GM12878 (cell line): ENCODE results near the gene PRCC. TPM values are rescaled to one million over a fixed set of nuclear protein-coding genes. Genes with fewer than 3 reads are reported as not detected.

Experiments used
- ATAC-seq: fragments of 200-7000 bp; cut with Tn5 transposase; 3 replicates; pipeline ENCODE4 v1.9.1; 2020; ENCODE audit warnings: mild to moderate bottlenecking, moderate library complexity
- BruUV-seq: library from RNA; stranded (reverse); fragments of 400-500 nt; replicated peaks from 2 replicates; lab custom pipeline; 2021; lab: Mats Ljungman, UMichigan
- CTCF ChIA-PET: fragments of 300-600 bp; sonication (Branson Sonifier 250); formaldehyde crosslinking; extraction: SDS; loops from one replicate; lab custom pipeline; 2021; ENCODE audit warnings: inconsistent platforms; lab: Yijun Ruan, JAX
- POLR2A ChIA-PET: fragments of 350-600 bp; formaldehyde crosslinking; extraction: SDS; loops from one replicate; lab custom pipeline; 2021; ENCODE audit warnings: inconsistent platforms; lab: Charles Lee
- RAD21 ChIA-PET: fragments of 300-600 bp; sonication (Branson Sonifier 250); formaldehyde crosslinking; loops from one replicate; lab custom pipeline; 2023; ENCODE audit warnings: antibody characterized with exemption; ENCODE audit not compliant: unreplicated experiment; lab: Charles Lee
- SMC1A ChIA-PET: fragments of 300-600 bp; sonication (Branson Sonifier 250); formaldehyde crosslinking; loops from one replicate; lab custom pipeline; 2023; ENCODE audit not compliant: unreplicated experiment, uncharacterized antibody; lab: Charles Lee
- DNase-seq: peaks from one replicate; pipeline ENCODE4 v3.0.0-alpha.2; 2011; ENCODE audit warnings: low read depth, low spot score
- FAIRE-seq: peaks from 3 replicates; lab custom pipeline; 2011; peaks lifted over from hg19 to GRCh38; lab: Jason Lieb, UNC
- H2AFZ ChIP-seq: 2 replicates; pipeline ENCODE4 v1.6.0; 2011; ENCODE audit warnings: low read depth, low read length, control low read depth; ENCODE audit not compliant: control insufficient read depth
- H3K27ac ChIP-seq: 2 replicates; pipeline ENCODE4 v1.5.1; 2011; ENCODE audit warnings: control low read depth; ENCODE audit not compliant: control insufficient read depth, insufficient read depth
- H3K27me3 ChIP-seq, 2 experiments: replicated peaks in 1 of 2; 2 replicates each; pipeline versions ENCODE4 v1.6.0 to v1.6.1; 2011; ENCODE audit warnings: low read length in 1 of 2; ENCODE audit not compliant: control insufficient read depth in 2 of 2, insufficient read depth in 2 of 2
- H3K36me3 ChIP-seq, 2 experiments: 2 replicates each; pipeline ENCODE4 v1.5.1; 2011; ENCODE audit warnings: low read length in 1 of 2; ENCODE audit not compliant: control insufficient read depth in 2 of 2, insufficient read depth in 2 of 2
- H3K4me1 ChIP-seq: 2 replicates; pipeline ENCODE4 v1.6.1; 2011; ENCODE audit warnings: mild to moderate bottlenecking, low read length, moderate library complexity, mixed read lengths; ENCODE audit not compliant: control insufficient read depth, insufficient read depth
- H3K4me2 ChIP-seq: 2 replicates; pipeline ENCODE4 v1.6.0; 2011; ENCODE audit warnings: control low read depth; ENCODE audit not compliant: control insufficient read depth, insufficient read depth
- H3K4me3 ChIP-seq: fragments of 200-600 bp; sonication (generic); 2 replicates; pipeline ENCODE4 v1.5.1; 2016
- H3K79me2 ChIP-seq: 2 replicates; pipeline ENCODE4 v1.6.0; 2011; ENCODE audit warnings: low read length; ENCODE audit not compliant: control insufficient read depth, insufficient read depth
- H3K9ac ChIP-seq: 2 replicates; pipeline ENCODE4 v1.8.0; 2011; ENCODE audit warnings: low read length, control low read depth, mixed read lengths; ENCODE audit not compliant: control insufficient read depth, insufficient read depth
- H3K9me3 ChIP-seq: replicated peaks from 3 replicates; pipeline ENCODE4 v1.5.1; 2011; ENCODE audit warnings: mild to moderate bottlenecking, low read length; ENCODE audit not compliant: control insufficient read depth, insufficient read depth
- H4K20me1 ChIP-seq: 2 replicates; pipeline ENCODE4 v1.6.0; 2011; ENCODE audit not compliant: control insufficient read depth, insufficient read depth
- CTCF ChIP-seq, 3 experiments: IDR thresholded peaks in 2 of 3; conservative IDR thresholded peaks in 1 of 3; 2 replicates each; pipeline ENCODE4 v1.5.1; 2011; ENCODE audit warnings: low read depth in 3 of 3, low read length in 3 of 3, mild to moderate bottlenecking in 3 of 3, control low read depth in 2 of 3, moderate library complexity in 2 of 3, inconsistent platforms in 1 of 3, mixed read lengths in 1 of 3; ENCODE audit not compliant: control insufficient read depth in 2 of 3, insufficient read depth in 1 of 3; ENCODE audit errors: extremely low read depth in 1 of 3
- MEF2A ChIP-seq: IDR thresholded peaks from 2 replicates; pipeline ENCODE4 v1.6.1; 2011; ENCODE audit warnings: low read depth, mild to moderate bottlenecking, low read length, moderate library complexity; ENCODE audit not compliant: insufficient read depth
- PKNOX1 ChIP-seq: fragments of 450-650 bp; IDR thresholded peaks from 2 replicates; pipeline ENCODE4 v1.6.1; 2016; ENCODE audit warnings: mild to moderate bottlenecking
- POU2F2 ChIP-seq: IDR thresholded peaks from 3 replicates; pipeline ENCODE4 v1.6.1; 2011; ENCODE audit warnings: low read depth, mild to moderate bottlenecking, low read length, borderline replicate concordance
- SIN3A ChIP-seq: IDR thresholded peaks from 2 replicates; pipeline ENCODE4 v1.6.1; 2012; ENCODE audit warnings: low read depth, low read length, improper control_type of control experiment
- YY1 ChIP-seq: IDR thresholded peaks from 2 replicates; pipeline ENCODE4 v1.6.1; 2011; ENCODE audit warnings: low read depth, mild to moderate bottlenecking, low read length
- WGBS: methylation state at CpG from one replicate; pipeline ENCODE4 v1.1.6; 2016; ENCODE audit warnings: low lambda C conversion rate; ENCODE audit not compliant: insufficient replicate concordance, insufficient coverage; ENCODE audit errors: missing lambda C conversion rate; 5-methylcytosine and 5-hydroxymethylcytosine counted together
- in situ Hi-C: fragments of 300-500 bp; cut with MboI; formaldehyde crosslinking; loops from 9 replicates; pipeline ENCODE4 v1.14.3; 2018; ENCODE audit warnings: mixed read lengths
- intact Hi-C: fragments of 100-400 bp; cut with micrococcal nuclease; formaldehyde crosslinking; loops from one replicate; pipeline ENCODE4 v1.14.2; 2022; ENCODE audit not compliant: unreplicated experiment
- polyA plus RNA-seq, 11 experiments: library from polyadenylated mRNA; depleted of rRNA in 4 of 11; unstranded in 6 of 11; stranded (reverse) in 5 of 11; fragments of >200 nt; fragmentation: Nextera tagmentation in 4 of 11; fragmentation: Illumina TruSeq in 1 of 11; extraction: Ambion mirVana in 4 of 11; extraction: Trizol in 1 of 11; gene quantifications; 1 replicate in 1 of 11; 2 replicates in 10 of 11; pipeline versions ENCODE4 v1.2.1 to v1.2.3, GENCODE V29; 2011 to 2016; ENCODE audit warnings: inconsistent platforms in 2 of 11, missing spikeins in 2 of 11, low read depth in 1 of 11
- total RNA-seq, 4 experiments: library from RNA; depleted of rRNA in 3 of 4; stranded (reverse); fragments of >200 nt in 3 of 4; fragmentation: Illumina TruSeq in 1 of 4; extraction: Trizol in 1 of 4; gene quantifications; 2 replicates each; pipeline versions ENCODE4 v1.2.1 to v1.2.3, GENCODE V29; 2013 to 2021

PRCC gene
- total and polyA plus RNA-seq, 10 of the 15 experiments (the other 5 are each of a cell fraction or from before 2014, with no cell fraction given): 23.8 to 132 (median 63.1) TPM

- no TSS peak for BruUV-seq
- Histone ChIP-seq H3K27ac (no peak overlapping the region), H3K79me2 (no peaks in the 10 kb centered on the region)
Observed at GRCh38 chr1:156848461-156849150, 81.3 kb downstream of the PRCC start.

GRCh38 chr1:156849151-156849496, 81.8 kb downstream of the PRCC start:
- TF ChIP-seq POU2F2 (no peak), MEF2A (no peak), CTCF (IDR thresholded peaks at IDR 0.05 in 2 of 3, conservative IDR thresholded peaks at IDR 0.05 in 1 of 3; ENCODE audit: control insufficient read depth in 2 of 3, extremely low read depth in 1 of 3, insufficient read depth in 1 of 3, low read depth in 3 of 3, low read length in 3 of 3) (no peak), YY1 (no peak), PKNOX1 (no peak)
- H3K4me1 ChIP-seq: no peaks in the 10 kb centered on the region
- intact Hi-C loops (no loop called here), in situ Hi-C loops (no loop called here)
- H4K20me1 ChIP-seq: no peaks in the 10 kb centered on the region
- H3K36me3 ChIP-seq: no peaks in the 10 kb centered on the region
- H3K79me2 ChIP-seq: no peaks in the 10 kb centered on the region
- no peak overlapping the region for H3K27ac ChIP-seq
- H3K4me3 ChIP-seq: no peak overlapping the region
- SMC1A ChIA-PET: interaction anchor here (1.3 to 1.5 kb wide), 2 partner anchors 11 to 12 kb away, joined by 3 to 7 read pairs; partner anchors contain the start of gene NTRK1
- POLR2A ChIA-PET: no interaction called here
- ATAC-seq (no peak), DNase-seq (no peak), FAIRE-seq (no peak)
- WGBS: 39% methylated on average over 19 of the region's 23 CpGs
- CTCF ChIA-PET: interaction anchor here (1.5 to 2.3 kb wide), 5 partner anchors 11 to 123 kb away, joined by 3 to 11 read pairs (median 5); partner anchors contain the start of genes INSRR and NTRK1
- no peak overlapping the region for H3K4me2 ChIP-seq
- H3K9me3 ChIP-seq: no peaks in the 10 kb centered on the region
- H3K27me3 ChIP-seq: peaks cover 2 to 7% of the 10 kb centered on the region in 2 experiments; a peak in 3 of 4 replicates
- RAD21 ChIA-PET: interaction anchor here (1.0 kb wide), 2 partner anchors 9 to 10 kb away, joined by 3 to 4 read pairs; no protein-coding TSS in a partner anchor
- no TSS peak for BruUV-seq
- no peak overlapping the region for H3K9ac ChIP-seq
- no peak overlapping the region for H2AFZ ChIP-seq

More at GRCh38 chr1:156848461-156849150, 81.3 kb downstream of the PRCC start:
- H3K27me3 ChIP-seq: peaks cover 0 to 7% of the 10 kb centered on the region in 2 experiments; a peak in 3 of 4 replicates
- ChIA-PET CTCF (interaction anchor here (1.5 to 2.6 kb wide), 6 partner anchors 10 to 123 kb away, joined by 3 to 23 read pairs (median 6); partner anchors contain the start of genes INSRR and NTRK1), POLR2A (interaction anchor here (0.5 to 1.5 kb wide), 3 partner anchors 11 to 60 kb away, joined by 3 to 4 read pairs (median 3); no protein-coding TSS in a partner anchor), SMC1A (interaction anchor here (1.3 to 1.5 kb wide), 2 partner anchors 10 to 12 kb away, joined by 3 to 7 read pairs; partner anchors contain the start of gene NTRK1)
- no peak overlapping the region for H3K9ac ChIP-seq
- intact Hi-C loops (no loop called here), in situ Hi-C loops (no loop called here)
- H3K36me3 ChIP-seq: no peaks in the 10 kb centered on the region
- H3K4me3 ChIP-seq: no peak overlapping the region
- no peak for TF ChIP-seq SIN3A
- TF ChIP-seq, all 136 proteins: peak for 0
- WGBS: 14% methylated on average over 36 of the region's 36 CpGs
- DNase-seq (no peak), ATAC-seq (peak; percentile 46), FAIRE-seq (no peak)
- no peaks in the 10 kb centered on the region for H4K20me1 ChIP-seq
- RAD21 ChIA-PET: interaction anchor here (1.0 to 1.3 kb wide), 3 partner anchors 9 to 11 kb away, joined by 3 to 4 read pairs (median 3); no protein-coding TSS in a partner anchor
- H3K4me1 ChIP-seq: no peaks in the 10 kb centered on the region
- H2AFZ ChIP-seq: no peak overlapping the region
- no peak overlapping the region for H3K4me2 ChIP-seq
- no peaks in the 10 kb centered on the region for H3K9me3 ChIP-seq
